CD8-positive, alpha-beta memory T cell (primary cell): ENCODE results near the gene HES3. TPM values are rescaled to one million over a fixed set of nuclear protein-coding genes. Genes with fewer than 3 reads are reported as not detected.

Experiments used
- CTCF ChIA-PET: fragments of 350-600 bp; sonication (Branson Sonifier 250); formaldehyde crosslinking; loops from one replicate; lab custom pipeline; 2021; ENCODE audit warnings: antibody characterized with exemption; lab: Charles Lee
- POLR2A ChIA-PET: fragments of 350-600 bp; sonication (Branson Sonifier 250); formaldehyde crosslinking; loops from one replicate; lab custom pipeline; 2021; ENCODE audit warnings: antibody characterized with exemption; lab: Charles Lee
- DNase-seq, 5 donors: peaks; one replicate each; pipeline versions ENCODE4 v3.0.0 to v3.0.0-alpha.2; 2020 to 2022; ENCODE audit warnings: mixed read lengths in 1 of 5
- H3K27ac ChIP-seq: one replicate; pipeline ENCODE4 v1.7.0; 2013; ENCODE audit warnings: low read depth, mild to moderate bottlenecking, low read length, moderate library complexity
- H3K27me3 ChIP-seq: 2 replicates; pipeline ENCODE4 v1.7.0; 2013; ENCODE audit warnings: low read length, mild to moderate bottlenecking; ENCODE audit not compliant: insufficient read depth, poor library complexity, severe bottlenecking
- H3K36me3 ChIP-seq: 2 replicates; pipeline ENCODE4 v1.7.0; 2013; ENCODE audit warnings: mild to moderate bottlenecking, low read length, moderate library complexity; ENCODE audit not compliant: insufficient read depth
- H3K4me1 ChIP-seq: 2 replicates; pipeline ENCODE4 v1.7.0; 2013; ENCODE audit warnings: mild to moderate bottlenecking, low read length, moderate library complexity; ENCODE audit not compliant: insufficient read depth
- H3K4me3 ChIP-seq: 2 replicates; pipeline ENCODE4 v1.7.0; 2013; ENCODE audit warnings: mild to moderate bottlenecking, low read length
- H3K9me3 ChIP-seq: 2 replicates; pipeline ENCODE4 v1.7.0; 2013; ENCODE audit warnings: mild to moderate bottlenecking, low read length
- H3K27ac Mint-ChIP-seq, 8 donors: one replicate each; pipeline ENCODE4 v1.8.0; 2020 to 2021; ENCODE audit warnings: mixed read lengths in 8 of 8, mild to moderate bottlenecking in 6 of 8, inconsistent platforms in 3 of 8, moderate library complexity in 3 of 8
- H3K27me3 Mint-ChIP-seq, 2 donors: one replicate each; pipeline ENCODE4 v1.8.0; 2020 to 2021; ENCODE audit warnings: mixed read lengths in 2 of 2, mild to moderate bottlenecking in 1 of 2, moderate library complexity in 1 of 2
- H3K36me3 Mint-ChIP-seq, 3 donors: one replicate each; pipeline ENCODE4 v1.8.0; 2020 to 2021; ENCODE audit warnings: mixed read lengths in 3 of 3, inconsistent platforms in 1 of 3, mild to moderate bottlenecking in 1 of 3
- H3K4me1 Mint-ChIP-seq, 3 donors: one replicate each; pipeline ENCODE4 v1.8.0; 2020 to 2021; ENCODE audit warnings: mixed read lengths in 3 of 3, inconsistent platforms in 1 of 3, mild to moderate bottlenecking in 1 of 3
- H3K4me3 Mint-ChIP-seq, 7 donors: one replicate each; pipeline ENCODE4 v1.8.0; 2020 to 2021; ENCODE audit warnings: mixed read lengths in 7 of 7, mild to moderate bottlenecking in 6 of 7, moderate library complexity in 4 of 7, inconsistent platforms in 2 of 7
- H3K9me3 Mint-ChIP-seq, 5 donors: one replicate each; pipeline ENCODE4 v1.8.0; 2020 to 2022; ENCODE audit warnings: mixed read lengths in 5 of 5, mild to moderate bottlenecking in 3 of 5, moderate library complexity in 2 of 5, inconsistent platforms in 1 of 5
- polyA plus RNA-seq: library from polyadenylated mRNA; unstranded; fragments of 300-500 nt; fragmentation: Illumina TruSeq; gene quantifications from one replicate; pipeline ENCODE4 v1.2.3, GENCODE V29; 2021
- total RNA-seq, 2 experiments: library from RNA; stranded (reverse); gene quantifications; one replicate each; pipeline ENCODE4 v1.2.3, GENCODE V29; 2021

Gene HES3
- total and polyA plus RNA-seq, 3 experiments from 2014 or later, result not detected

DNA sequence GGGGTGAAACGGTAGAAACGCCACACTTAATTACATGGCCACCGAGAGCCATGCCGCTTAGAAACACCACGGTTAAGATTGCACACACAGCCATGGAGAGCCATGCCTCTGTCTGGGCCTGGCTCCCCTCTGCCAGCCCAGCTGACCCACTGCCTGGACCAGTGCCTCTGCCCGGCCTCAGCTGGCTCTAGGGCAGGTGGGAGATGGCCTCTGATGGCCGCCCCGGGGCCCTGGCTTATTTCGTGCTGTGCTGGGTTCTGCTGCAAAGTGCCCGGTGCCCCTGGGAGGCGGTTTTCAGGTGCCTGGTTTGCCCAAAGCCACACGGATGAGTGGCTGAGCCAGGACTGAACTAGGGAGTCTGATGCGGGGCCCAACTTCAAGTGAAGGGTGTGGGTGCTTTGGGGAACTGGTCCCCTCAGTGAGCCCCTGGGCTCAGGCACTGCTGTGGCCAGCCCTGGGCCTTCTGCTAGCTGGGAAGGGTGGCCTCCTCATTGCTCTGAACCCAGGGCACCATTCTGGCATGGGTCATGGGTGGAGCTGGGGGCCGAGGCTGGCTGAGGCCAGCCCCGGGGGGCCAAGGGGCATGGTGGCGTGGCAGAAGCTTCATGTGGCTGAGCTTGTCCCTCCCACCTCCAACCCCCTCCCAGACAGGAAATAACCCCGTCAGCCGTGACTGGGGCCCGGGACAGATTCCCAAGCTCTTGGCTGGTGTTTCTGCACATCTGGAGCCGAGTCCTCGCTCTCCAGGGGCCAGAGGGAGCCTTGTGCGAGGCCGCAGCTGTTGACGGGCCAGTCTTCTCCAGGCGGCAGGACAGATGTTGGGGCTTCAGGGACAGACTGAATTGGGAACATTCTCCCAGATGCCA, 18.8 kb downstream of the HES3 start:
- Histone ChIP-seq H3K4me1 (peaks cover 4% of the 10 kb centered on the region), H3K4me3 (no peak overlapping the region), H3K27ac (no peak overlapping the region), H3K36me3 (no peaks in the 10 kb centered on the region), H3K9me3 (no peaks in the 10 kb centered on the region), H3K27me3 (peaks cover 6% of the 10 kb centered on the region)
- H3K9me3 Mint-ChIP-seq, result no peaks in the 10 kb centered on the region
- ChIA-PET CTCF (interaction anchor here (1.3 kb wide), 1 partner anchor 17 kb away, joined by 6 read pairs; no protein-coding TSS in a partner anchor), POLR2A (interaction anchor here (0.6 kb wide), 1 partner anchor 195 kb away, joined by 3 read pairs; no protein-coding TSS in a partner anchor)
- H3K36me3 Mint-ChIP-seq, result no peaks in the 10 kb centered on the region
- H3K27me3 Mint-ChIP-seq, result peaks cover 8 to 12% of the 10 kb centered on the region in 2 donors
- DNase-seq, result no peak
- H3K27ac Mint-ChIP-seq, result no peak overlapping the region
- H3K4me1 Mint-ChIP-seq, result peaks cover 0 to 6% (median 0%) of the 10 kb centered on the region in 3 donors
- H3K4me3 Mint-ChIP-seq, result peak overlapping the region in 2 of 7 donors; percentile 5 to 52

DNA sequence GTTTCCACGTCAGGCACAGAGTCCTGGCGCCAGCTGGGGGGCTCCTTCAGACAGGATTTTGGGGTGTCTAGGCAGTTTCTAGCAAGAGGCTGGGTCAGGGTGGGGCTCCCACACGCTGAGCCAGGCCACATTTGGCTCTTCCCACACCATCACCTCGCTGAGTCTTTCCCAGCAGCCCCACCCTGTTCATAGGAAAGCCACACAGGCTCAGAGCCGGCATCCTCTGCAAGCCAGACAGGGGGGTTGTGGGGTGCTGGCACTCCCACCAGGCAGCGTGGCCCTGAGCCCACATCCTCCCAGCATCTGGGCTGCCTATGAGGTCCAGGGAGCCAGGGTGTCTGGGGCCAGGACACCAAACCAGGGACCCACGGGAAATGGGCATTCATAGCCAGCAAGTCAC, 19.7 kb downstream of the HES3 start:
- Mint-ChIP-seq H3K4me3 (peak overlapping the region in 1 of 7 donors; percentile 52), H3K9me3 (no peaks in the 10 kb centered on the region), H3K27me3 (peaks cover 8 to 9% of the 10 kb centered on the region in 2 donors), H3K27ac (no peak overlapping the region), H3K36me3 (no peaks in the 10 kb centered on the region), H3K4me1 (peaks cover 0 to 6% (median 0%) of the 10 kb centered on the region in 3 donors)
- CTCF ChIA-PET, result interaction anchor here (1.3 kb wide), 1 partner anchor 17 kb away, joined by 6 read pairs; no protein-coding TSS in a partner anchor
- no peak for DNase-seq
- POLR2A ChIA-PET, result no interaction called here
- Histone ChIP-seq H3K9me3 (no peaks in the 10 kb centered on the region), H3K27me3 (peaks cover 6% of the 10 kb centered on the region), H3K4me1 (peaks cover 4% of the 10 kb centered on the region), H3K4me3 (no peak overlapping the region), H3K27ac (no peak overlapping the region), H3K36me3 (no peaks in the 10 kb centered on the region)

DNA sequence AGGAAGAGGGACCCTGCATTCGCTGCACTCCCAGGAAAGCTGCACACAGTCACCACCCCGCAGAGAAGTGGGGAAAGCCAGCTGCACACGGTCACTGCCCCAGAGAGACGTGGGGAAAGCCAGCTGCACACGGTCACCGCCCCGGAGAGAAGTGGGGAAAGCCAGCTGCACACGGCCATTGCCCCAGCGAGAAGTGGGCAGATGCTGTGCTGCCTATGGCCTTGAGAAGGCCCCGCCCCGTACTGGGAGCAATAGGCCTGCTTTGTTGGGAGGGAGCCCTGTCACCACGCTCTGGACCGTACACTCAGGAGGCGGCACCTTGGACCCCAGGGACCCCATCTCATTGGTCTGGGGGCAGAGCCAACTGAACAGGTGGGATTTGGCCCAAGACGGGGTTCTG, 21.2 kb downstream of the HES3 start:
- no peaks in the 10 kb centered on the region for H3K9me3 ChIP-seq
- Mint-ChIP-seq H3K36me3 (no peaks in the 10 kb centered on the region), H3K4me3 (no peak overlapping the region), H3K4me1 (peaks cover 0 to 6% (median 0%) of the 10 kb centered on the region in 3 donors), H3K9me3 (no peaks in the 10 kb centered on the region), H3K27me3 (peaks cover 0 to 6% of the 10 kb centered on the region in 2 donors), H3K27ac (no peak overlapping the region)
- no peak overlapping the region for H3K27ac ChIP-seq
- H3K36me3 ChIP-seq, result no peaks in the 10 kb centered on the region
- POLR2A ChIA-PET, result no interaction called here
- H3K27me3 ChIP-seq, result no peaks in the 10 kb centered on the region
- no peak overlapping the region for H3K4me3 ChIP-seq
- no peak for DNase-seq
- CTCF ChIA-PET, result no interaction called here
- H3K4me1 ChIP-seq, result no peaks in the 10 kb centered on the region

DNA sequence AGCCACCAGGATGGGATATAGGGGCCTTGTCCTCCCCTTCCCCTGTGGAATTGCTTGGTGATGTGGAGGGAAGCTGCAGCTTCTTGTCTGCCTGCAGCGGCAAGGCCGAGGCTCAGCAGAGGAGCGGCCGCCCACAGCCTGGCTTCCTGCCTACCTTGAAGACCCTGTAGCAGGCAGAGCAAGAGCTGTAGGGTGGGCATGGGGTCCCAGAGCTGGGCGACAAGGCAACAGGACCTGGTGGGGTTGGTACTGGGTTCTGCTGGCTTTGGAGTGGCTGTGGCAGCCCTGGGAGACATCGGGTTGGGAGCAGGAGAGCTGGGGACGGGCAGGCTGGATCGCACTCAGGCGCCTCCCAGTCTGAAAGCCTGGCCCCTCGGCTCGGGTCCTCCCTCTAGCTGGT, 22.7 kb downstream of the HES3 start:
- Mint-ChIP-seq H3K9me3 (no peaks in the 10 kb centered on the region), H3K27me3 (peaks cover 0 to 6% of the 10 kb centered on the region in 2 donors), H3K27ac (no peak overlapping the region), H3K4me3 (no peak overlapping the region), H3K36me3 (no peaks in the 10 kb centered on the region), H3K4me1 (peaks cover 0 to 3% (median 0%) of the 10 kb centered on the region in 3 donors)
- DNase-seq, result no peak
- Histone ChIP-seq H3K27me3 (no peaks in the 10 kb centered on the region), H3K4me3 (no peak overlapping the region), H3K27ac (no peak overlapping the region), H3K4me1 (no peaks in the 10 kb centered on the region), H3K36me3 (no peaks in the 10 kb centered on the region), H3K9me3 (no peaks in the 10 kb centered on the region)
- CTCF ChIA-PET, result no interaction called here
- POLR2A ChIA-PET, result no interaction called here

DNA sequence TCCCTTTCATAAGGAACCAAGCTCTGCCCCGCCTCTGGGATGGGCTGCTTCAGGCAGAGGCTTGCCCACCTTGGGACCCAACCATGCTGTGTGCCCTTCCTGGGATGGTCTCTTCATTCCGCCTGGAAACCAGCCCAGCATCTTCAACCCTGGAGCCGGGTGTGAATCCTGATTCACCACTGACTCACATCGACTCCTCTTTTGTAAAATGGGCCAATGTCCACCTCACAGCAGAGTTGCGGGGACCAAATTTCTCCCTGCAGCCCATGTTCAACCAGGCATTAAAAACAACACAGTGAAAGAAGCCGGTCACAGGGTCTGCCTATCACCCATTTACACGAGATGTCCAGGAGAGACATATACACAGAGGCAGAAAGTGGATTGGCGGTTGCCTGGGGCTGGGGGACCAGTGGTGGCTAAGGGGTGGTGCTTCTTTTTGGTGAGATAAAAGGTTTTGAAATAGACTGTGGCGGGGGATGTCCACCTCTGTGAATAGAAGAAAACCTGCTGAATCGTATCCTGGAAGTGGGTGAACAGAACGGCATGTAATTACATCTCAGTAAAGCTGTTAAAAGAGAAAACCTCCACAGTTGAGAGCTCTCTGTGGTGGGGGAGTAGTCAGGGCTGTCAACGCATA, 23.8 kb downstream of the HES3 start:
- H3K27me3 ChIP-seq, result no peaks in the 10 kb centered on the region
- Mint-ChIP-seq H3K9me3 (no peaks in the 10 kb centered on the region), H3K4me3 (no peak overlapping the region), H3K27ac (no peak overlapping the region), H3K27me3 (peaks cover 0 to 2% of the 10 kb centered on the region in 2 donors), H3K4me1 (no peaks in the 10 kb centered on the region), H3K36me3 (no peaks in the 10 kb centered on the region)
- DNase-seq, result no peak
- H3K36me3 ChIP-seq, result no peaks in the 10 kb centered on the region
- ChIA-PET CTCF (no interaction called here), POLR2A (no interaction called here)
- no peaks in the 10 kb centered on the region for H3K4me1 ChIP-seq
- no peaks in the 10 kb centered on the region for H3K9me3 ChIP-seq
- H3K27ac ChIP-seq, result no peak overlapping the region
- no peak overlapping the region for H3K4me3 ChIP-seq

DNA sequence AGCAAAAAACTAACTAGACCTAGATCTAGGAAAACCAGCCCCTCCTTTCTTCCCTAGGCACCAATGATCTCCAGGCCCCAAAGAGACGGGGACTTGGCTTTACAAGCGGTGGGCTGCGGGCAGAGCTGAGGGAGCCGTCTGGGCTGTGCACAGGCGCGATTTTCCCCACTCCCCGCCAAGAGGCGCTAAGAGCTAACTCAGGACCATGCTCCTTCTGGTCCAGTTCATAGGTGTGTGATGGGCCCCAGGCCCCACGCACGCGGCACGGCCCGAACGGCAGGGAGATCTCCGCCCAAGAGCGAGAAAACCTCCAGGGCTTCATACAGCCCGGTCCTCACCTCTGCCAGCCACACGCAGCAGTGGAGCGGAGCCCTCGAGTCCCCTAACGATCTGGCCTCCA, 24.4 kb downstream of the HES3 start:
- Histone ChIP-seq H3K27ac (no peak overlapping the region), H3K36me3 (no peaks in the 10 kb centered on the region), H3K27me3 (no peaks in the 10 kb centered on the region), H3K9me3 (no peaks in the 10 kb centered on the region), H3K4me1 (no peaks in the 10 kb centered on the region), H3K4me3 (no peak overlapping the region)
- Mint-ChIP-seq H3K4me3 (no peak overlapping the region), H3K27me3 (peaks cover 0 to 2% of the 10 kb centered on the region in 2 donors), H3K9me3 (no peaks in the 10 kb centered on the region), H3K36me3 (no peaks in the 10 kb centered on the region), H3K27ac (no peak overlapping the region), H3K4me1 (no peaks in the 10 kb centered on the region)
- DNase-seq, result no peak
- ChIA-PET CTCF (no interaction called here), POLR2A (no interaction called here)

DNA sequence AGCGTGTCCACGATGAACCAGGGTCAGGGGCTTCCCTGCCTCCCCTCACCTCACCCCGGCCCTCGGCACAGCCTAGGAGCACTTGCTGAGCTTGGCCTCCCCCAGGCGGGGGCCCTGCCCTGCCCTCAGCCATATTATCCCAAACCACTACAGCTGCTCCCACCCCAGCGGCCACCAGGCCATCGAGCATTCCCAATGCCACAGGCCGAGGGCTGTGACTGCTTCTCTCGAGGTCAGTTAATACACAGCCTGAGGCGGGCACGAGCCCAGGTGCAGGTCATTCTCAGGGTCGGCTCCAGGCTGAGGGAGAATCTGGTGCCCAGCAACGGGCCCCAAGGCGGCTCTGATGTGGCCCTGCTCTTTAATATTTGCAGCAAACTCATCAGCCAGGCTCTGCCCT, 25.3 kb downstream of the HES3 start:
- DNase-seq, result no peak
- POLR2A ChIA-PET, result no interaction called here
- Mint-ChIP-seq H3K36me3 (no peaks in the 10 kb centered on the region), H3K4me3 (no peak overlapping the region), H3K9me3 (no peaks in the 10 kb centered on the region), H3K27me3 (peaks cover 0 to 2% of the 10 kb centered on the region in 2 donors), H3K27ac (no peak overlapping the region), H3K4me1 (no peaks in the 10 kb centered on the region)
- Histone ChIP-seq H3K27me3 (no peaks in the 10 kb centered on the region), H3K36me3 (no peaks in the 10 kb centered on the region), H3K27ac (no peak overlapping the region), H3K4me3 (no peak overlapping the region), H3K9me3 (no peaks in the 10 kb centered on the region), H3K4me1 (no peaks in the 10 kb centered on the region)
- CTCF ChIA-PET, result no interaction called here

DNA sequence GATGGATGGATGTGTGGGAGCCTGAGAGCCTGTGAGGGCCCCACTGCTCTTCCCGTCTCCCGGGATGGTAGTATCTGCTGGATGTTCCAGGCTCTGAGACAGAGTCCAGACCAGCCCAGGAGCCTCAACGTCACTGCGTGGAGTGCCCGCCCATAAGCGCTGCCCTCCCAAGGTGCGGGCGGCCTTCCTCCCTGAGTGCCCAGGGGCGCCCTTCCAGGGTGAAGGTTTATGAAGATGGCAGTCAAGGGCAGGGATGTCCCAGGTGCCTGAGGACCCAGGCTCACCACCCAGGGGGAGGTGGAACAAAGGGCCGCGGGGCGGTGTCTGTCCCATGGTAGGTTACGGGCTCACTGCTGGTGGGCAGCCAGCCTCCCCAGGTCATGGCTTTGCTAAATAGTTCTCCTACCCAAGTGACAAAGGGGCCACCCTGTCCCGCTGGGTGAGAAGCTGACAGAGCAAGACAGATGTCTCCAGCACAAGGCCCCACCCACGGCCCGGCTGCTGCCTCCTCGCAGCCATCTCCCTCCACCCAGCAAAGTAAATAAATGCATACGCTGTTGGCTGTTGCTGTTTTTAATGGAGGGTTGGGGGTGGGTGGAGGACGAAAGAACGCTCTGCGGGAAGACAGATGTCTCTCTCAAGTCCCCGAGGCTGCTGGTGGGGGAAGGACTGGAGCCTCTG, 25.9 kb downstream of the HES3 start:
- Histone ChIP-seq H3K36me3 (no peaks in the 10 kb centered on the region), H3K4me3 (no peak overlapping the region), H3K27ac (no peak overlapping the region), H3K27me3 (no peaks in the 10 kb centered on the region), H3K9me3 (no peaks in the 10 kb centered on the region), H3K4me1 (no peaks in the 10 kb centered on the region)
- Mint-ChIP-seq H3K27me3 (peaks cover 0 to under 1% of the 10 kb centered on the region in 2 donors), H3K36me3 (no peaks in the 10 kb centered on the region), H3K9me3 (no peaks in the 10 kb centered on the region), H3K4me3 (no peak overlapping the region), H3K4me1 (no peaks in the 10 kb centered on the region), H3K27ac (no peak overlapping the region)
- ChIA-PET CTCF (no interaction called here), POLR2A (no interaction called here)
- no peak for DNase-seq
